H1 (cell line): ENCODE measurements around the gene TOGARAM1. TPM values are rescaled to one million over a fixed set of nuclear protein-coding genes. Genes with fewer than 3 reads are reported as not detected.

Experiments
- polyA plus RNA-seq, 7 experiments: library from polyadenylated mRNA; depleted of rRNA in 3 of 7; stranded (reverse) in 5 of 7; unstranded in 2 of 7; fragments of >200 nt in 5 of 7; fragments of 200-250 nt in 2 of 7; gene quantifications; 1 replicate in 5 of 7; 2 replicates in 1 of 7; 4 replicates in 1 of 7; pipeline versions ENCODE4 v1.2.1 to v1.2.3, GENCODE V29; 2011 to 2013; ENCODE audit warnings: missing spikeins in 2 of 7, mixed read lengths in 2 of 7
- small RNA-seq: library from polyadenylated mRNA; stranded (forward); fragments of <200 nt; extraction: miRNeasy Mini kit (QIAGEN cat#:217004); gene quantifications from one replicate; pipeline ENCODE3, GENCODE V24; 2013; ENCODE audit not compliant: insufficient read depth
- total RNA-seq: library from RNA; stranded (reverse); fragmentation: NEBNext Ultra II Directional; extraction: Animal tissue kit (Norgen Biotek cat#: 25700); gene quantifications from 2 replicates; pipeline ENCODE4 v1.2.1, GENCODE V29; 2021

The TOGARAM1 gene
- total and polyA plus RNA-seq, 2 of the 8 experiments (the other 6 are each of a cell fraction or from before 2014, with no cell fraction given): 2.5 to 6.8 TPM

Small RNA genes lying within 50 kb of the gene (small RNA-seq; reads per million reads assigned to genes)
- gene RF00151 (not detected), gene SNORD127 (51.8 reads per million, percentile 96 among the genes with 10 or more reads in this experiment)

Other genes starting within 250 kb of the TOGARAM1 start
- gene KLHL28, start 243 bp upstream of the TOGARAM1 start, total RNA-seq: 8.4 and 10.5 TPM in 2 replicates
- gene KLHL28, start 243 bp upstream of the TOGARAM1 start, polyA plus RNA-seq (2011; rRNA removed): 2.2 and 3.3 TPM in 2 replicates
- gene PRPF39, start 121.9 kb downstream of the TOGARAM1 start, total RNA-seq: 36.7 and 43.3 TPM in 2 replicates
- gene PRPF39, start 121.9 kb downstream of the TOGARAM1 start, polyA plus RNA-seq (2011; rRNA removed): 14.4 and 22.4 TPM in 2 replicates
- gene FKBP3, start 172.3 kb downstream of the TOGARAM1 start, total RNA-seq: 148 and 149 TPM in 2 replicates
- 19.2 and 36.0 TPM in 2 replicates for gene FKBP3, start 172.3 kb downstream of the TOGARAM1 start, polyA plus RNA-seq (2011; rRNA removed)
- 10.5 and 12.5 TPM in 2 replicates for gene FANCM, start 173.7 kb downstream of the TOGARAM1 start, total RNA-seq
- gene FANCM, start 173.7 kb downstream of the TOGARAM1 start, polyA plus RNA-seq (2011; rRNA removed): 2.3 and 3.2 TPM in 2 replicates